HPDE6-E6E7 (cell line): ENCODE data around the gene PLEKHA6.

ENCODE experiments used
- DNase-seq: peaks from one replicate; pipeline ENCODE4 v3.0.0; 2011; ENCODE audit warnings: missing footprints; ENCODE audit errors: extremely low spot score

PLEKHA6 gene

DNA sequence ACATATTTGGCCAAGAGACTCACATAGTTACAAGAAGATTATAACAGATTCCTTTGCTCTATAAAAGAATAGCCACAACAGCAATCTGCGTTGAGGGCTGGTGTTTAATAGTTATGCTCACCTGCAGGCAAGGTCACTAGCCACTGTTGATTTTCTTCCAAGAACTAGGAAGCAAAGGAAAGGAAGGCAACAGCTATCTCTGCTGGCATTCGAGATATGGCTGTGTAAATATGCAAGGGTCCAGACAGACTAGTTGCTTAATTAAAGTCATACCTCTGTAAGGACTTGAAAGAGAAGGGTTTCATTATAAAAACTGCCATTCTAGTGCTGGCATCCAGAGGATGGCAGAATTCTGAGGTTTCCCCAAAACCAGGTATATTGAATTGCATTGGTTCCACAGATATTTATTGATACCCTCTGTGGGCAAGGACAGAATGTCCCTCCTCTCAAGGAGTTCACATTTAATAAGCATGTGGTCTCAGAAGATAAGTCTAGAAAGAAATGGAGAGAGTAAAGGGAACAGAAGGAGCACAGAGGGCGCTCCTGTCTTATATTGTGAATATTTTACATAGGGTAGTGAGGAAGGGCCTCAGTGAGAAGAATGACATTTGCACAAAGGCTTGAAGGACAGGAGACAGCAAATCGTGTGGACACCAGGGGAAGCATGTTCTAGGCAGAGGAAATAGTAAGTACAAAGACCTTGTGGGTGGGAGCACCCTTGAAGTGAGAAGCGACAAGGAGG, 23.6 kb upstream of the PLEKHA6 start:
- no peak for DNase-seq

DNA sequence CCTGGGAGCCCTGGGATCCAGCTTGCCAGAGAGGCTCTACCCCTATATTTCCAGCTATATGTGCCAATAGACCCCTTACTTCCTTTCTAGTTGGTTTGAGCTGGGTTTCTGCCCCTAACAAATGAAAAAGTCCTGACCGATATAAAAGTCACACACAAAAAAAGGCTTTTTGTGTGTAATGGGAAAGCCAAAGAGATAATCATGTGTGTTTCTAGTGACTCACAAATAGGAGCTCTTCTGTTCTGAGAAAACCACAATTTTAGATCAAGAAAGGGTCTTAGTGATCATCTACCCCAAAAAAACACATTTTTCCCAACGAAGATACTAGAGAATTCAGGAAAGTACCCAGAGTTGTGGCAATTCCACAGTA, 23.0 kb upstream of the PLEKHA6 start:
- no peak for DNase-seq

DNA sequence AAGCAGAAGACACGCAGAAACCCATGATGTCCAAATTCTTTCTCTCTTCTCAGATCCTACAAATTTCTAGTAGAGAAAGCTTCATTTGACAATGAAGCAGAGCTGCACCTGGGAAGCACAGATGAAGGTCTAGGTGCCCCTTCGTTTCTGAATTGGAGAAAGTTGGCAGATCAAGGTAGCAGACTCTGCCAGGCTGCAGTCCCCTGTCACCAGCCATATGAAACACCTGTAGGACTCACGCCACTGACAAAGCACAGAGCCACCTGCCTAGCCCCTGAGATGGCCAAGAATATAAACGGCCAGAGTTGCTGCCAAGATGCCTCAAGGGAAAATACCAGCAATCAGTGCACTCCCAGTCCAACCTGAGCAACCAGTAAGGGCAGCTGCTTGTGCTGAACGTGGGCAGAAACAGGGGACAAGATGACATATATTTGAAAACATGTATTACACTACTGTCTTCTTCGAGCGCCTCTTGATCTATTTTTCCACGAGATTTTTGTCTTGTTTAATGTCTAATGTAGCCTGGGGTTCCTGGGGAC, 20.6 kb upstream of the PLEKHA6 start:
- no peak for DNase-seq

DNA sequence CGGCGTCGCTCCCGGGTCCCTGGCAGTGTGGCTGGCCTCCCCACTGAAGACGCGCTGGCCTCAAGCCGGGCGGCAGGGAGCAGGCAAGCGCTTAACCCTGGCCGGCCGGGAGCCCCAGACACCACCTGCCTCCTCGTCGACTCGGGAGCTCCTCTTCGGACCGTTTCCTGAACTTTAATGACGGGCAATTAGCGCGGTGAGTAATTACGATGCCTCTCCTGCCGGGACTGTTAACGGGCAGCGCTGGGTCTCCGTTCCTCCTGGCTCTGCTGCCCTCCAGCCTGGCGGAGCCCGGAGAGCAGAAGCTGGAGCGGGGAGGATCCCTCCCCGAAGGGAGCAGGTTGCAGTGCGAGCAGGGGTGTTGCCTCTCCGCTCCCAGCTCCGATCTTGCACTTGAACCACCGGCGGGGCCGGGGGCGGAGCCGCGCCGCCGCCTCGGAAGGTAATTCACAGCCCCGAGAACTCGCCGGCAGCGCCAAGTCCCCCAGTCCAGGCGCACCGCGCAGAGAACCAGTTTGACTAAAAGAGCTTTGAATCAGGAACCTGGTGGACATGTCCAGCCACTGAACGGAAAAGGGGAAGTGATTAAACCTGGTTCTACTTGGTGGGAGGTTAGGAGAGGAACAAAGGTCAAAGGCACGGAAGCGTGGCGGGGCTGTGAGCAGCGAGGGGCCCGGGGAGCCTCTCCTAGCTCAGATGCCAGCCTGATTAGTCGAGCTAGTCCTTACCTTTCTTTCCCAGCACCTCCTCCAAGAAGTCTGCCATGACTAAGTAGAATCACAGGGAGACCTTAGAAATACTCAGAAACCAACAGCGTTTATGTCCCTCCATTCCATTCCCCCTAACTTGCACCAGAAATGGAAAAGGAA, 18.3 kb upstream of the PLEKHA6 start:
- DNase-seq = peak; percentile 64

DNA sequence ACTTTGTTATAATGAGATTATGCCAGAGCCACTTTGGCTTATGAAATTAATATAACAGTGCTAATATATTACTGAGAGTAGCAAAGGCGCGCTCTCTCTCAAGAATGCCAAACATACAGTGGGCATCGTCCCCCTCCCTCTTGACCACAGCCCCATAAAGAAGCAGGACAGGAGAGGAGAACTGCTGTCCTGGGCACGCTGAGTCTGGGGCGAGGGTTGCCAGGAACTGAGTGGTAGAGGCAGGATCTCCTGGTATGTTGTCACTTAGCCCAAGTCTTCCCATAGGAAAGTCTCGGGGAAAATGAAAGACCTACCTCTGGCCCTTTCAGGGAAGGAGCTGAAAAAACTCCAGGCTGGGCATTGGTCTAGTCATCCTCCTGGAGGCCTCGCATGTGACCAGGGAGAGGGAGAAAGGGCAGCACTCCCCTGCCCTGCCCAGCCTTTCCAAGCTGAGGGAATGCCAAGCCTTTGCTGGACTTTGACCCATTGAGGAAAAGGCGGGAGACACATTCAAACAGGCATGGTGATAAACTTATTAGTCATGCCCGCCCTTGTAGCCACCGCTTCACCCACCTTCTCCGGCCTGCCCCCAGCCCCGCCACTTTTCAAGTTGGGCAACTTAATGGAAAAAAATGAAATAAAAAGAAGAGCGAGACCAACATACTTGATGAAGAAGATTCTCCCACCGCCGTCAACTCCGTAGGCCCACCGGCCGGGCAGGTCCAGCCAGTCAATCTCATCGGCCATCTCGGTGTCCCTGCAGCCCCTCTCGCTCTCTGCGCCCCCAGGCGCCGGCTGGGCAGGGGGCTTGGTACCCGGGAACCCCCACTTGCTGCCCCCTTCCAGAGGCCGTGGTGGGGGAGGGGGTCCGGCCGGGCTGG, 17.4 kb upstream of the PLEKHA6 start:
- DNase-seq = peak; percentile 65

DNA sequence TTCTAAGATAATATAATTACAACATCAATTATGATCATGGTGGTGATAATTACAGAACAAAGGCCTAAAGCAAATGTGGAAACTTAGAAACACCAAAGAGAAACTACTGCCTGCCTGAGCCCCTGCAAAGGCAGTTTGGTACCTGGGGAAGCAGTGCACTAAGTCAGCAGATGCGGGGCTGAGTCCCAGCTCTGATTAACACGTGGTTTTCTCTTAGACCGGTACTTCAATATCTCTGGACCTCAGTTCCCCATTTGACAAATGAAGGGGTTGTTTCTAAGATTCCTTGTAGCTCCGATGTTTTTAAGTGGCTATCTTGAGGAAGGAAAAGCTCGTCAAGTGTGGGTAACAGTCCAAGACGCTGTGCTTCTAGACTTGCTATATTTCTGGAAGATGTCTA, 16.7 kb upstream of the PLEKHA6 start:
- DNase-seq = no peak

DNA sequence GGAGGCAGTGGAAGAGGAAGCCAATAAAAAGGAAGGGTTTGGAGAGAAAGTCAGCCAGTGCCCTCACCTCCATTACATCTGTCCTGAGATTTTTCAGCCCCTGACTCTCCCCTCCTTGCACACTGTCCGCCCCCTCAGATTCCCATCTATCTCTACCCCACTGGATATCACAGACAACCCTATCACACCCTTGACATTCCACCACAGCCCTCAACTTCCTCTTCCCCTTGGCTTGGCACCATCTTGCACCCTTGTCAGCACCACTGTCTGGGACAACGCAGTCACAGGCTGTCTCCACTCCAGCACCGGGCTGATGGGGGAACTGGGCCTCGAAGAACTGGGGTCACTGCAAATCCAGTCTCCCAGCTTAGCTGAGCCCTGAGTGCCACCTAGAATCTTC, 14.2 kb upstream of the PLEKHA6 start:
- DNase-seq = no peak

DNA sequence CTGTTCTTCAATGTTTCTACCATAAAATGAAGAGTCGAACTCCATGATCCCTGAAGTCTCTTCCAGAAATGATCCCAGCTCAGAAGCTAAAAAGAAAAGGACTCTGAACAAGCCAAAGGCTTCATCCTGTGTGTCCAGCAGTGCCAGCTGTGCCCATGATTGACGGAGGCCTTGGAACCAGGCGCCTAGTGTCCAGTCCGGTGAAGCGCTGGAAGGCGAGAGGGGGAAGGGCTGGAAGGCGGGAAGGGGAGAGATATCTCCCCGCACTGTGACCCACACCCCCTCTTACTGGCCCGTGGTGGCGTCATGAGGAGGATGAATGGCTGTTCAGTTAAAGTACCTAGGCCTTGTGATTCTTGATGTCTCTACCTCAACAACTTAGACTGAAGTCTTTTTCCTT, 10.4 kb upstream of the PLEKHA6 start:
- no peak for DNase-seq

DNA sequence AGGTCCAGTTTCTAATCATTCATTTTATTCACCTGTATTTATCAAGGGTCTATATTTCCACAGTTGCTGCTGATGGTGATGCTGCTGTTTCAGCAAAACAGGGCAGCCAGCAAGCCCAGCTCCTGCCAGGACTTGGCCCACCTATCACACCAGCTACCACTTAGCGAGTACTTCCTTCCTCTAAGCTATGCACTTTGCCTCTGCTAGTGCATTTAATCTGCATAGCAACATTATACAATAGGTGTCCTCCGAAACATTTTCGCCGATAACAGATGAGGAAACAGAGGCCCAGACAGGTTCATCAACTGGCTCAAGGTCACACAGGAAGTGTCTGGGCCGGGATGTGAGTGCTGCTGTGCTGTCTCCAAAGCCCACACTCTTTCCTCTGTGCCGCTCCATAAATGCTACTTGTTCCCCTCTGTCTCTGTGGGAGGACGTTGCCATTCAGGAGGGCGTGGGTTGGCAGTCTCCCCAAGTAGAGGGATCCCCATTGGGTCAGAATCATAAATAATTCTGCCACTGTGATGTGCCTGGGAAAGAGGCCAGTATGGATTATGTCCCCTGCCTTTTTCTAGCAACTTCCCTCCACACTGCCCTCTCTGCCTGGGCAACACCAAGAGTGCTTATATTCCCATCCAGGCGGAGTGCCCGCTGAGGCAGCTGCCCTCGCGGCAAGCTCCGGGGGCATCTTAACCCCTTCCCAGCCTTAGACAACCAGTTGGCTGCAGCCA, 9.4 kb upstream of the PLEKHA6 start:
- DNase-seq = no peak

DNA sequence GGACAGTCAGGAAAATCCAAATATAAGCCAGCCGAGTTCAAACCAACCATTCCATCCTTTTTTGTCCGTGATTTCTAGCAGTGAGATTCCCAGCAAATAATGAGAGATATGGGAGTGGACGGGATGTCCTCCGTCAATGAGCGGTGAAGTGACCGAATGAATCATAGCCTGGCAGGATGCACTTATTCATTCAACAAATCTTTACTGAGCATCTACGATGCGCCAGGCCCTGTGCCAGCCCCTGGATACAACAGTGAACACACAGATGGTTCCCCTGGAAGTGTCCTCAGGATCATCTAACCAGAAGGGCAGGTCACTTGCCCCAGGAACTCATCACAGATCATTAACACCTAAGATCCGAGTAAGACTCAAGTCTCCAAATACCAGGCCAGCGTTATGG, 8.2 kb upstream of the PLEKHA6 start:
- DNase-seq = no peak

DNA sequence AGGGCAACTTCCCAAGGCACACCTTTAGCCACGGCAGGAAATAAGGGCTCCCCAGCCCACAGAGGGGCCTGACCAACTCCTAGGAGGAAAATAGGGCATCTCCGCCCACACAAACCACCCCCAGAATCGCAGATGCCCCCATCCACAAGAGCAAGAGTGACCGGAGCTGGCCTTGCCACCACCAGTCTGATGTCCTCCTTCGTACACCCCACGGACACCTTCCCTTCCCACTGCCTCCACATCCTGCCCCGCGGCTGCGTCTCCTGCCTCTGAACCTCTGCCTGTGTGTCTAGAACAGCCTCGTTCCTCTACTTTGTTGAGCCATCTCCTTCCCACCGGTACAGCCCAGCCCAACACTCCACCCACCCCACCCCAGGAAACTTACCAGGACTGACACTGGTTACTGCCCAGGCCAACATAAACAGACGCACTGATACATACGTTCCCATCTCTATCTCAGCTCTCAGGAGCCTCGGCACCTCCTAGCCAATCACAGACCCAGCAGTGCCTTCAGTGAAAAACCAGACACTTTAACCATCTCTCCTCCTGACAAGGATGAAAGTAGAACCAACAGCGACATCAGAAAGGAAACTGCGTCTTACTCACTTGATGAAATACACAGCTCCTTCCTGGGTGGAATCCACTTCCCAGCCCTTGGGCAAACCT, 7.6 kb upstream of the PLEKHA6 start:
- DNase-seq = no peak

DNA sequence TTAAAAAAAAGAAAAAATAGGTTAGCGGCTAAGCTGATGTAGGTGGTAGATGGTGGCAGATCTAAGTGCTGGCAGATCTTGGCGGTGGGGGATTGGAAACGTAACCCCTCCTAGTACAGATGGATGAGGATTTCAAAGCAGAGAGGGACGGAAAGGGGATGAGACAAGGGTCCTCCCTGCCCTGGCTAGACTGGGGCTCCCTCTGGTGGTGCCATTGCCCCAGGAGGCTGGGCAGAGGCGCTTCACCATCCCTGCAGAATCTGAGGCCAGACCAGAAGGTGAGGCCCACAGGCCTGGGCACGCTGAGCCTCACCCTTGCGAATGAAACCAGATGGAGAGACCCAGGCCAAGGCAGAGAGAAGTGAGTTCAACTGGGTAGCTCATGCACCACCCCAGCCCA, 7.0 kb upstream of the PLEKHA6 start:
- no peak for DNase-seq

DNA sequence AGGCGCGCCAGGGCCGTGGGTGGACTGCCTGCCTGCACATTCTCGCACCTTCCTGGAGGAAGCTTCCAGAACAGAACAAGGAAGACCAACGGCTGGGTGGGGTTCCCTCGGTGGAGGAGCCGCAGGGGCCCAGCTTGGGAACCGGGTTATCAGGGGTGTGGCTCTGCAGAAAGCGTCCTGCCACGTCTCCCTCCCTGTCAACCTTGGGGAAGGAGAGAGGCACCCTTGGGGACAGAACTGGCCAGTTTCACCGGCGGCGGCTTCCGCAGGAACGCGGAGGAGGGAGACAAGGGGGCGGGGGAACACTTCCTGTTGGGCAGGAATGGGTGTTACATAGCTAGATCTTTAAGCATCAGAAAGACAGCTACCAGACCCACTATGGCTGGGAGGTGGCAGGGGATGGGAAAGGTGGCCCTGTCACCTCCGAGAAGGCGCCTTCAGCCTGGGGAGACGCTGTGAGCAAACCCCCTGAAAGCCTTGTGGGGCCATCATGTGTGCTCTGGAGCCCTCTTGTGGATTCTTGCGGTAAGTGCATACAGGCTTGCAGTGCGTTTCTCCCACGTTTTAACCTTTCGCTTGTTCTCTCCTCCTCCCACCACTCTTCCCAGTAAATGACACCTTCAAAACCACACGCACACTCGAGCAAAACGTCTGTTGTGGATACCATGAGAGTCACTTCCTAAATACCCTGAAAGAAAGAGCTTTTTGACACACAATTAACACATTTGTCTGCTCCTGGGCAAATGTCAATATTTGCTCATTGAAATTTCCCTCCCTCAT, 3.8 kb upstream of the PLEKHA6 start:
- DNase-seq = peak; percentile 46

DNA sequence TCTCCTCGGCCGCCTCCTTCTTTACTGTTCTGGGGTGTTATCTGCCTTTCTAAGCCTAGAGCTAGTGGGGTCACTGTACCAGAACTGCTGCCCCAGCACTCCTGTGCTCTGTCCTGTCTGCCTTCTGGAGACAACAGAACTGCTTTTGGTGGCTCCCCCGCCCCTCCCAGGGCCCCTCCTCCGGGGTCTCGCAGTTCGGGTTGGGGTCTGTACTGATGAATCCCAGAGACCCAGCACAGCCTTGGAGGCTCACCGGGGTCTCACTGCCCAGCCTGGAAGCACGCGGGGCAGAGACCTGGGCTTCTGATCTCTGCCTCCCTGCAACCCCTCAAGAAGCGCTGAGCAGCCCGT, 3.2 kb upstream of the PLEKHA6 start:
- DNase-seq = no peak

DNA sequence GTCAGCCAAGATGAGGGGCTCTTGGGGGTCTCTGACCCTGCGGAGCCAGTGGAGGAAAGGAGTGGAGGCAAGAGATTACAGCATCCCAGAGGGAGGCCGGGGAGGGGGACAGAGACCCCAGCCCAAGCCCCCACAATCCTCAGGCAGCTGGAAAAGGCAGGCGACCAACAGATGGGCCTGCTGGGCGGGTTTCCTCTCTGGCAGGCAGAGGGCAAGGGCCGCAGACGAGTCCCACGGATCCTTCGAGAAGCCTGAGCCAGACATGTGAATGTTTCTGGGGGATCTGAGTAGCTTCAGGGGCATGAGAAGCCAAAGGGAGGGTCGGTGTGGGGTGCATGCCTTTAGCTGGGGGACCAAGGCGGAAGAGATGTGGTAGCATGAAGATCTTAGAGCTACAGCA, 2.1 kb upstream of the PLEKHA6 start:
- DNase-seq = no peak

DNA sequence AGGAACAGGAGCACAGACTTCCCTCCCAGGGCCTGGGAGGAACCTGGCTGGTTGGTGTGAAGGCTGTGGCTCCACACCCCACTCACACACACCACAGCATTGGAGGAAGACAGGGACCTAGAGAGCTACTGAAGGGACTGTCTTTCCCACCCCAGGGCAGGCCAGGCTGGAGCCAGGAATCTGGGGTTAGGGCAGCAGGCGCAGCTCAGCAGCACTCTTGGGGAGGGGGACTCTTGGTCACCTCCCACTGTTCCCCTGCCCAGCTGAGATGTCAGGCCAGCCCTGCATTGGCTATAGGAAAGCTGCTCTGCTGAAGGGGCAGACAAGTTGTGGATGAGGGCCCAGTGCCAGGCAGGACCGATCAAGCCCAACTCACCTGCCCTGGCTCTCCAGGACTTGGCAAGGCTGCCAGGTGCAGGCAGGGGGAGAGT, 1.6 kb upstream of the PLEKHA6 start:
- no peak for DNase-seq

DNA sequence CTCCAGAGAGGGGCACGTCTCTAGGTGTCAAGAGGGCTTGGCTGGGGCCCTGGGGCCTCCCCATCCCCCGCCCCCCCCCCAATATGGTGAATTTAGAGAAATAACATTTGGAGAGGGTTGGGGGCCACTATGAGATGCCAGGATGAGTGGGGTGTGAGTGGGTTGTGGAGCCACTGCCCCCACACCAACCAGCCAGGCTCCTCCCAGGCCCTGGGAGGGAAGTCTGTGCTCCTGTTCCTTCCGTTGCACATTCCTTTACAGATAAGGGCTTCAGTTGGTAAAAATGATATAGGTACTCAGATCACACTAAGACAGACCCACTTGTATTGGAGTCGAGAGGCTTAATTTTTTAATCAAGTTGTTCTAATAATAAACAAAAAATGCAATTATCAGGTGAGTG, 585 bp upstream of the PLEKHA6 start:
- DNase-seq = no peak

DNA sequence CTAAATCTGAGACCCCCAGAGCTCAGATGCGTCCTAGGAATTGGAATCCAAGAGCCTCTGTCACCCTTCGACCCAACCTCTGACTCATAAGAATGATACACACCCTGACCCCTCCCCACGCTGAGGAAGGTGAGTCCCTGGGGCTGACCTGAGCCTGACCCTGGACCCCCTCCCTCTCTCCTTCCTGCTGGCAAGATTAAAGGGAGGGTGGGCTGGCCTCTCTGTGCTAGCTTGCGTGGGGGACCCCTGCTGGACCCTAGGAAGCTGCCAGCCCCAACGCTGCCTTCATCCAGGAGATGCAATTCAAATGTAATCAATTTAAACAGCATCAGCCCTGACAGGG, 627 bp downstream of the PLEKHA6 start:
- no peak for DNase-seq

DNA sequence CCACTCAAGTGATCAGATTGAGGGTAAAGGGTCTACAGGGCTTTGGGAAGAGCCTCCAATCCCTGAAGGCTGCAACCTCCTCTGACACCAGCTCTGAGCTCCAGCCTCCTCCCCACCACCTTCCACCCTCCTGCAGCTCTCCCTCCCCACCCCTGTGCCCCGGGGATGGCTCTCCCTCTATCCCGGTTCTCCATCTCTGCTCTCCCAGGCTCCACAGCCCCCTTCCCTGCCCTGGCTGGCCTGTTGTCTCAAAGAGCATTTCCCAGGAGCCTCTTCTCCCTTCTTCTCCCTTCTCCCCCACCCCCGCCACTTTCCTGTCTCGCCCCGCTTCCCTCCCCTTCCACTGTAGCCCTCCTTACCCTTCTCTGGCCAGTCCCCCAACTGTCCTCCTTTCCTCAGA, 1.1 kb downstream of the PLEKHA6 start:
- no peak for DNase-seq
